Activated CD4-positive, alpha-beta T cell treated with anti-CD3 and anti-CD28 coated beads for 36 hours (primary cell): Measurements from ENCODE around the gene FCER2. TPM values are rescaled to one million over a fixed set of nuclear protein-coding genes. Genes with fewer than 3 reads are reported as not detected.
A peak's percentile ranks its signal among the peaks of the same experiment; 100 is the strongest.

ENCODE experiments used
- ATAC-seq: fragments of 200-7000 bp; cut with Tn5 transposase; one replicate; pipeline ENCODE4 v1.10.0; 2021; ENCODE audit warnings: mild to moderate bottlenecking, moderate library complexity
- CTCF ChIA-PET: fragments of 350-600 bp; sonication (Branson Sonifier 250); formaldehyde crosslinking; loops from one replicate; lab custom pipeline; 2021; ENCODE audit warnings: antibody characterized with exemption; lab: Charles Lee
- POLR2A ChIA-PET: fragments of 350-600 bp; sonication (Branson Sonifier 250); formaldehyde crosslinking; loops from one replicate; lab custom pipeline; 2021; ENCODE audit warnings: antibody characterized with exemption, inconsistent platforms; lab: Charles Lee
- DNase-seq: peaks from one replicate; pipeline ENCODE4 v3.0.0-alpha.2; 2020
- H3K27ac Mint-ChIP-seq: one replicate; pipeline ENCODE4 v1.8.0; 2021; ENCODE audit warnings: mixed read lengths
- H3K27me3 Mint-ChIP-seq: one replicate; pipeline ENCODE4 v1.8.0; 2021; ENCODE audit warnings: mixed read lengths
- H3K36me3 Mint-ChIP-seq: one replicate; pipeline ENCODE4 v1.8.0; 2021; ENCODE audit warnings: low read depth, mixed read lengths
- H3K4me1 Mint-ChIP-seq: one replicate; pipeline ENCODE4 v1.8.0; 2021; ENCODE audit warnings: mixed read lengths
- H3K4me3 Mint-ChIP-seq: one replicate; pipeline ENCODE4 v1.8.0; 2021; ENCODE audit warnings: mild to moderate bottlenecking, moderate library complexity, mixed read lengths
- H3K9me3 Mint-ChIP-seq: one replicate; pipeline ENCODE4 v1.8.0; 2021; ENCODE audit warnings: low read depth, mixed read lengths
- intact Hi-C, 2 experiments: fragments of 100-400 bp; cut with DNase I in 1 of 2; cut with micrococcal nuclease in 1 of 2; formaldehyde crosslinking; loops; one replicate each; pipeline versions ENCODE4 v1.14.2 to v1.15.1; 2022 to 2024; cut with DNase I, micrococcal nuclease
- total RNA-seq, 2 experiments: library from RNA; stranded (reverse); gene quantifications; one replicate each; pipeline ENCODE4 v1.2.3, GENCODE V29; 2021

Gene FCER2
- total RNA-seq, 2 experiments from 2014 or later: 2.6 to 3.5 TPM

GRCh38 chr19:7674010-7675005 is 27.6 kb downstream of the FCER2 start:
- Mint-ChIP-seq H3K9me3 (no peaks in the 10 kb centered on the region), H3K4me3 (no peak overlapping the region), H3K27ac (no peak overlapping the region), H3K36me3 (no peaks in the 10 kb centered on the region), H3K4me1 (peaks cover 43% of the 10 kb centered on the region), H3K27me3 (peaks cover 42% of the 10 kb centered on the region)
- POLR2A ChIA-PET: interaction anchor here (0.6 kb wide), 1 partner anchor 201 kb away, joined by 14 read pairs; no protein-coding TSS in a partner anchor
- DNase-seq: peak; percentile 63
- intact Hi-C loops: no loop called here
- peak; percentile 51 for ATAC-seq
- CTCF ChIA-PET: interaction anchor here (0.6 to 1.2 kb wide), 4 partner anchors 16 to 224 kb away, joined by 3 read pairs; no protein-coding TSS in a partner anchor

GRCh38 chr19:7672522-7672921 is 29.4 kb downstream of the FCER2 start:
- Mint-ChIP-seq H3K27me3 (peaks cover 35% of the 10 kb centered on the region), H3K4me1 (peaks cover 32% of the 10 kb centered on the region), H3K9me3 (no peaks in the 10 kb centered on the region), H3K4me3 (no peak overlapping the region), H3K27ac (no peak overlapping the region), H3K36me3 (no peaks in the 10 kb centered on the region)
- POLR2A ChIA-PET: interaction anchor here (0.7 kb wide), 1 partner anchor 14 kb away, joined by 3 read pairs; no protein-coding TSS in a partner anchor
- intact Hi-C loops: no loop called here
- CTCF ChIA-PET: no interaction called here
- ATAC-seq (no peak), DNase-seq (no peak)

- Mint-ChIP-seq H3K36me3 (no peaks in the 10 kb centered on the region), H3K27me3 (peaks cover 30% of the 10 kb centered on the region), H3K4me3 (peak overlapping the region; percentile 11), H3K9me3 (no peaks in the 10 kb centered on the region), H3K4me1 (peaks cover 15% of the 10 kb centered on the region), H3K27ac (no peak overlapping the region)
- intact Hi-C loops: no loop called here
- ChIA-PET POLR2A (no interaction called here), CTCF (interaction anchor here (0.5 to 1.4 kb wide), 4 partner anchors 8 to 249 kb away, joined by 3 to 4 read pairs (median 3); partner anchors contain the start of gene TRAPPC5)
- DNase-seq (no peak), ATAC-seq (no peak)
Measured at GRCh38 chr19:7670790-7671189, 31.1 kb downstream of the FCER2 start.

GRCh38 chr19:7670150-7670783 is 31.7 kb downstream of the FCER2 start:
- Mint-ChIP-seq H3K36me3 (no peaks in the 10 kb centered on the region), H3K9me3 (no peaks in the 10 kb centered on the region), H3K27ac (no peak overlapping the region), H3K27me3 (peaks cover 28% of the 10 kb centered on the region), H3K4me1 (peaks cover 14% of the 10 kb centered on the region), H3K4me3 (peak overlapping the region; percentile 11)
- ATAC-seq (peak; percentile 50), DNase-seq (peak; percentile 59)
- ChIA-PET POLR2A (no interaction called here), CTCF (interaction anchor here (0.7 to 1.4 kb wide), 2 partner anchors 8 to 162 kb away, joined by 3 to 4 read pairs; no protein-coding TSS in a partner anchor)
- intact Hi-C loops: no loop called here

GRCh38 chr19:7669641-7670040 is 32.3 kb downstream of the FCER2 start:
- H3K36me3 Mint-ChIP-seq: no peaks in the 10 kb centered on the region
- ChIA-PET CTCF (interaction anchor here (0.8 to 1.4 kb wide), 3 partner anchors 9 to 13 kb away, joined by 3 to 4 read pairs (median 4); no protein-coding TSS in a partner anchor), POLR2A (no interaction called here)
- DNase-seq: no peak
- H3K9me3 Mint-ChIP-seq: no peaks in the 10 kb centered on the region
- peaks cover 14% of the 10 kb centered on the region for H3K4me1 Mint-ChIP-seq
- intact Hi-C loops: no loop called here
- no peak overlapping the region for H3K4me3 Mint-ChIP-seq
- peaks cover 28% of the 10 kb centered on the region for H3K27me3 Mint-ChIP-seq
- ATAC-seq: no peak
- no peak overlapping the region for H3K27ac Mint-ChIP-seq

- CTCF ChIA-PET: interaction anchor here (0.8 to 1.7 kb wide), 3 partner anchors 10 to 100 kb away, joined by 3 to 6 read pairs (median 4); no protein-coding TSS in a partner anchor
- Mint-ChIP-seq H3K27ac (no peak within 1 kb of the TSS), H3K36me3 (no peaks in the 10 kb centered on the region), H3K4me1 (peaks cover 9% of the 10 kb centered on the region), H3K9me3 (no peaks in the 10 kb centered on the region), H3K4me3 (no peak within 1 kb of the TSS), H3K27me3 (peaks cover 26% of the 10 kb centered on the region)
- POLR2A ChIA-PET: no interaction called here
- ATAC-seq (no peak), DNase-seq (no peak)
- intact Hi-C loops: no loop called here
Measured at GRCh38 chr19:7668842-7669241, 33.1 kb downstream of the FCER2 start, which contains the start of gene RETN. RETN (plus strand) TSS chr19:7669049; CDS start chr19:7669327, 278 bp downstream.

- CTCF ChIA-PET: interaction anchor here (0.8 to 1.3 kb wide), 2 partner anchors 14 to 133 kb away, joined by 3 to 6 read pairs; no protein-coding TSS in a partner anchor
- H3K27ac Mint-ChIP-seq: no peak overlapping the region
- no peaks in the 10 kb centered on the region for H3K36me3 Mint-ChIP-seq
- intact Hi-C loops: no loop called here
- POLR2A ChIA-PET: no interaction called here
- H3K9me3 Mint-ChIP-seq: no peaks in the 10 kb centered on the region
- peaks cover 4% of the 10 kb centered on the region for H3K4me1 Mint-ChIP-seq
- no peak for ATAC-seq
- peaks cover 12% of the 10 kb centered on the region for H3K27me3 Mint-ChIP-seq
- no peak for DNase-seq
- no peak overlapping the region for H3K4me3 Mint-ChIP-seq
Measured at GRCh38 chr19:7665076-7665475, 36.9 kb downstream of the FCER2 start.

- intact Hi-C loops: no loop called here
- POLR2A ChIA-PET: interaction anchor here (0.6 kb wide), 1 partner anchor 10 kb away, joined by 3 read pairs; no protein-coding TSS in a partner anchor
- Mint-ChIP-seq H3K4me1 (no peaks in the 10 kb centered on the region), H3K4me3 (no peak overlapping the region), H3K27me3 (peaks cover 5% of the 10 kb centered on the region), H3K27ac (no peak overlapping the region), H3K36me3 (no peaks in the 10 kb centered on the region), H3K9me3 (no peaks in the 10 kb centered on the region)
- DNase-seq (no peak), ATAC-seq (no peak)
- CTCF ChIA-PET: no interaction called here
Measured at GRCh38 chr19:7663706-7664105, 38.2 kb downstream of the FCER2 start.

- H3K27me3 Mint-ChIP-seq: peaks cover 5% of the 10 kb centered on the region
- peaks cover 10% of the 10 kb centered on the region for H3K4me1 Mint-ChIP-seq
- H3K36me3 Mint-ChIP-seq: no peaks in the 10 kb centered on the region
- CTCF ChIA-PET: interaction anchor here (0.6 to 0.8 kb wide), 2 partner anchors 129 to 772 kb away, joined by 3 read pairs; no protein-coding TSS in a partner anchor
- no peak overlapping the region for H3K4me3 Mint-ChIP-seq
- no peaks in the 10 kb centered on the region for H3K9me3 Mint-ChIP-seq
- POLR2A ChIA-PET: interaction anchor here (0.6 kb wide), 1 partner anchor 302 kb away, joined by 3 read pairs; no protein-coding TSS in a partner anchor
- intact Hi-C loops: no loop called here
- ATAC-seq: no peak
- DNase-seq: no peak
- no peak overlapping the region for H3K27ac Mint-ChIP-seq
Measured at GRCh38 chr19:7662657-7663056, 39.3 kb downstream of the FCER2 start.

- Mint-ChIP-seq H3K4me1 (peaks cover 17% of the 10 kb centered on the region), H3K9me3 (no peaks in the 10 kb centered on the region), H3K27me3 (peaks cover 3% of the 10 kb centered on the region), H3K36me3 (no peaks in the 10 kb centered on the region), H3K4me3 (no peak overlapping the region), H3K27ac (no peak overlapping the region)
- DNase-seq: no peak
- ATAC-seq: no peak
- intact Hi-C loops: no loop called here
- ChIA-PET POLR2A (interaction anchor here (0.6 kb wide), 1 partner anchor 301 kb away, joined by 3 read pairs; no protein-coding TSS in a partner anchor), CTCF (interaction anchor here (0.6 to 0.8 kb wide), 2 partner anchors 130 to 772 kb away, joined by 3 read pairs; no protein-coding TSS in a partner anchor)
Measured at GRCh38 chr19:7661744-7662538, 40.0 kb downstream of the FCER2 start.
